SHP77 (cell line): ENCODE measurements around the gene CISD2.
"Not testable (repeated sequence)": the region's sequence is repeated elsewhere in the genome, so short reads cannot be mapped to it uniquely, and the experiment has no call there.

ENCODE experiments used
- DNase-seq, 2 experiments: peaks; one replicate each; lab custom pipeline; 2025; lab: John Stamatoyannopoulos, UW

Gene CISD2

GRCh38 chr4:102868781-102869568 lies at the start of gene CISD2:
TSS of gene CISD2 (plus strand) at chr4:102868992. CDS start at chr4:102869085, 93 bp downstream.
- DNase-seq, result peak; percentile 68 to 78

DNA sequence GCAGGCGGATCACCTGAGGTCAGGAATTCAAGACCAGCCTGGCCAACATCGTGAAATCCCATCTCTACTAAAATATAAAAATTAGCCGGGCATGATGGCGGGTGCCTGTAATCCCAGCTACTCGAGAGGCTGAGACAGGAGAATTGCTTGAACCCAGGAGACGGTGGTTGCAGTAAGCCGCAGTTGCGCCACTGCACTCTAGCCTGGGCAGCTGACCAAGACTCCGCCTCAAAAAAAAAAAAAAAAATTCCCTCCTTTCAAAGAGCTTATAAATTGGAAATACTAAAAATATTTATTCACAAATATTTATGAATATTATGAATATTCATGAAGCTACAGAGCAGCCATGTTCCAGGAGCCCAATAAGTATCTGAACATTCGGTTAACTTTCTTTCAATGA lies 49.7 kb upstream of the CISD2 start:
- not testable (repeated sequence) for DNase-seq

DNA sequence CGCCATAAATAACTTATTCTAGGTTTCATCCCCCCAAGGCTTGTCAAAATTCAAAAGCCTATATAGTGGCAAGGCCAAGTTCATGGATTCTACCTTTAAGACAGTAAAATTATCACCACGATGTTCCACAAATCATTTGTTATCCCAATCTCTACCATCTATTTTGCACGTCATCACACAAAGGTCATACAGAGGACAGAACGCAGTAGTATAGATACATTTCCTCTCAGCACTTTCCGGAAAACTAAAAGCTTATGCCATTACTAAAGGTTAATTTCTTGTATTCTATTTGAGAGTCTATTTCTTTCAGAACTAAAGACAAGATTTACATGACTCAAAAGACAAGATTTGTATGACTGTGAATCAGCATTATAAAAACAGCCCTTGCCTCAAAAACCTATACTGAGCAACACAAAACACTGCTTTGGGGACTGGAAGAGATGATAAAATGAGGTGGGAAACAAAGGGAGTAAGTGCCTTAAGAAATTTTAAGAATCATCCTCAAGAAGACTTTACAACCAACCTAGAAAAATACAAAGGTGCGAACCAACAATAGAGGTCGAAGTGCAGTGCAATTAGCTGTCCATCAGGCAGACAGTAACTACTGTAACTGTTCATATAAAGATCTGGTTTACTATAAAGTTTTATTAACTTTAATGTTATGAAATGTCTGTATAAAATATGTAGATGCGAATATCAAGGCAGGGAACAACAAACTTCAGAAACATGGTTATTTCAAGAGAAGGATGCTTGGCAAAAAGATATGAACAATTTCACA lies 49.0 kb upstream of the CISD2 start:
- no peak for DNase-seq

GRCh38 chr4:102823464-102823863 lies 45.3 kb upstream of the CISD2 start:
- no peak for DNase-seq

DNA sequence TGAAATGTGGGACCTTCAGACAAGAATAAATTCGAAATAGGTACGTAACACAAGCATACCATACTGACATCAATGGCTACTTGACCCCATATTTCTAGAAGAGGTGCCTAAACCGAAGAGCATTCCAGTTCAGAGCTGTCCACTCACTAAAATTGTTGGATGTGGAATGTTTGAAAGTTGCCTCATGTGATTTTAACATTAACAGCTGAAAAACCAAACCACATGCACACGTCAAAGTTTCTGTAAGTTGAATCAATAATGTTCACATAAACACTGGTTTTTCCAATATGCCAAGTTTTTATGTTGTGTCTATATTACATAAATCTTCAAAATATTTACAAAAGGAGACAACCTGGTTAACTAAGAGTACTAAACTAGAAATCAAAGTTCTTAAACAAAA lies 44.9 kb upstream of the CISD2 start:
- no peak for DNase-seq

DNA sequence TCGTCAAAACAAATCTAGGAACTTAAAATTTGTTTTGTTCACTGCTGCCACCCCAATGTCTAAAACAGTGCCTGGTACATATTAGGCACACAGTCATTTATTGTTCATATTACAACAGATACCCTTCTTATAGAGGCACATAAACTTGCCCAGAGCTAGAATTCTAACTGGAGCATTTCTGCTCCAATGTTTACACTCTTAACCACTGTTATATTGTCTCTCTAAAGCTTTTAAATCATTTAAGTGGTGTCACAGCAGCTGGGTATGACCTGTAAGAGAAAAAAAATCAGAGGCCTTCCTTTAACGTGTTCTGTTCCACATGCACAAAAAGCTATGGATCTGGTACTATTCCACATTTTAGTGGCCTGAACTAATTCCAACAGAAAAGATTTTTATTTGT lies 44.4 kb upstream of the CISD2 start:
- DNase-seq, result no peak

- DNase-seq, result peak in 1 of 2 experiments; percentile 5
Observed at GRCh38 chr4:102825261-102826091, 43.3 kb upstream of the CISD2 start.

- no peak for DNase-seq
Observed at GRCh38 chr4:102826105-102826889, 42.5 kb upstream of the CISD2 start.

- DNase-seq, result peak; percentile 63 to 65
Observed at GRCh38 chr4:102826890-102827673, 41.7 kb upstream of the CISD2 start, which contains the start of gene UBE2D3. TSS of gene UBE2D3 (minus strand) at chr4:102827551. CDS start at chr4:102826508, 1,043 bp downstream.

- DNase-seq, result peak; percentile 93 to 95
Observed at GRCh38 chr4:102827674-102828496, 40.9 kb upstream of the CISD2 start.

DNA sequence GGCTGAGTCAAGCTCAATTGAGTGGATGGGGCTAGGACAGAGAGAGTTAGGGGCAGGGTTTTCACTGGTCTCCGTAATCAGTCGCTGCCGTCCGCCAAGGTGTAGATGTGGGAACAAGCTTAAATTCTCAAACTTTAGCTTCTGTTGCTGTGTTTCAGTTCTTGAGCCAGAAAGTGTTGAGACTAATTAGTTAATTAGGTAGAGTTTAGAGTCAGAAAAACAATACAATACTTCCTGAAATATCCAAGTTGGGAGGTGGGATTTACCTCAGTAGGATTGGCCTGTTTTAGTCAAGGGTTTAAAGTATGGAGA lies 40.3 kb upstream of the CISD2 start:
- DNase-seq, result no peak

GRCh38 chr4:102829803-102830202 lies 39.0 kb upstream of the CISD2 start:
- DNase-seq, result no peak

DNA sequence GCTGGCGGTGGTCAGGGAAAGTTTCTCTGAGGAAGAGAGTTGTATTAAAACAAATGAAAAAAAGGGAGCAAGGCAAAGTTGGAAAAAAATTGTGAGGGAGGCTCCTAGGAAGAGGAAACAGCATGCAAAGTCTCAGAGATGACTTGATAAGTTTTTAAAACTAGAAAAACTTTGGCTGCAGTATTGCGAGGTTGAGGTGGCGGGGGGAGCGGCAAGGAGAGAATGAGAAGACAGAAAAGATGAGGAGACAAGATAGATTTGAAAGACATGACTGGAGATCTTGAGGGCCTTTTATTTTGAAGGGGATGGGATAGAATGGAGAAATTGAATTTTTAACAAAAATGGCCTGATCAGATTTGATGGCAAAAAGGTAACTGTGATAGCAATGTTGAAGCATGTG lies 36.7 kb upstream of the CISD2 start:
- no peak for DNase-seq

DNA sequence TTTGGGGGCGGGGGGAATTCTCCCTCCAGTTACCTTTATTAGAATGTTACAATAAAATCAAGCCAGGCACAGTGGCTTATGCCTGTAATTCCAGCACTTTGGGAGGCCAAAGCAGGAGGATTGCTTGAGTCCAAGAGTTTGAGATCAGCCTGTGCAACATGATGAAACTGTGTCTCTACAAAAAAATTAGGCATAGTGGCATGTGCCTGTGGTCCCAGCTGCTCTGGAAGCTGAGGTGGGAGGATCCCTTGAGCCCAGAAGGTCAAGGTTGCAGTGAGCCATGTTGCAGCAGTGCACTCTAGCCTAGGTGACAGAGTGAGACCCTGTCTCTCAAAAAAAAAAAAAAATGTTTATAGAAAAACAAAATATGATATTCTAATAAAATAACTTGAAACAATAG lies 36.1 kb upstream of the CISD2 start:
- DNase-seq, result no peak

DNA sequence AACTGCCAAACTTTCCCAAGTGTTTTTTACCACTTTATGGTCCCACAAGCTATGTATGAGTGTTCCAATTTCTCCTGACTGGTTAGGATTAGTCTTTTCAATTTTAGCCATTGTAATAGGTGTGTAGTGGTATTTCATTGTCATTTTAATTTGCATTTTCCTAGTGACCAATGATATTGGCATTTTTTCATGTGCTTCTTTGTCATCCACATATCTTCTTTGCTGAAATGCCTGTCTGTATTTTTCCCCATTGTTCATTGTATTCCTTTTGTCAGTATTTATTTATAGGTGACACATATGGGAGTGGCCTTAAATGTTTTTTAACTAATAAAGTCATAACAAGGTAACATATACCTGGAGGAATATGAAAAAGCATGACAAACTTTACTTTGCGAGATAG lies 32.2 kb upstream of the CISD2 start:
- DNase-seq, result no peak

- DNase-seq, result no peak
Observed at GRCh38 chr4:102842367-102842766, 26.4 kb upstream of the CISD2 start.

- DNase-seq, result no peak
Observed at GRCh38 chr4:102843273-102843672, 25.5 kb upstream of the CISD2 start.

- DNase-seq, result no peak
Observed at GRCh38 chr4:102843938-102844337, 24.9 kb upstream of the CISD2 start.

GRCh38 chr4:102847687-102848086 lies 21.1 kb upstream of the CISD2 start:
- no peak for DNase-seq

- no peak for DNase-seq
Observed at GRCh38 chr4:102849579-102850104, 19.1 kb upstream of the CISD2 start.
